ENCODE data around the gene DEDD2.
"Not testable (repeated sequence)": the region's sequence is repeated elsewhere in the genome, so short reads cannot be mapped to it uniquely, and the experiment has no call there.

The DEDD2 gene, protein sequence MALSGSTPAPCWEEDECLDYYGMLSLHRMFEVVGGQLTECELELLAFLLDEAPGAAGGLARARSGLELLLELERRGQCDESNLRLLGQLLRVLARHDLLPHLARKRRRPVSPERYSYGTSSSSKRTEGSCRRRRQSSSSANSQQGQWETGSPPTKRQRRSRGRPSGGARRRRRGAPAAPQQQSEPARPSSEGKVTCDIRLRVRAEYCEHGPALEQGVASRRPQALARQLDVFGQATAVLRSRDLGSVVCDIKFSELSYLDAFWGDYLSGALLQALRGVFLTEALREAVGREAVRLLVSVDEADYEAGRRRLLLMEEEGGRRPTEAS

GRCh38 chr19:42217520-42218437 is at the start of gene DEDD2:
TSS of gene DEDD2 (minus strand) at chr19:42217677. CDS start at chr19:42217007, 670 bp downstream.
- peak; percentile 97 for DNase-seq (ENCODE audit: low spot score)

GRCh38 chr19:42266928-42267603 is 49.6 kb upstream of the DEDD2 start:
- DNase-seq (ENCODE audit: low spot score), result not testable (repeated sequence)

- DNase-seq (ENCODE audit: low spot score), result not testable (repeated sequence)
These were observed 48.6 kb upstream of the DEDD2 start for GRCh38 chr19:42266105-42266504.

- DNase-seq (ENCODE audit: low spot score), result no peak
These were observed 44.3 kb upstream of the DEDD2 start for GRCh38 chr19:42261763-42262162.

DNA sequence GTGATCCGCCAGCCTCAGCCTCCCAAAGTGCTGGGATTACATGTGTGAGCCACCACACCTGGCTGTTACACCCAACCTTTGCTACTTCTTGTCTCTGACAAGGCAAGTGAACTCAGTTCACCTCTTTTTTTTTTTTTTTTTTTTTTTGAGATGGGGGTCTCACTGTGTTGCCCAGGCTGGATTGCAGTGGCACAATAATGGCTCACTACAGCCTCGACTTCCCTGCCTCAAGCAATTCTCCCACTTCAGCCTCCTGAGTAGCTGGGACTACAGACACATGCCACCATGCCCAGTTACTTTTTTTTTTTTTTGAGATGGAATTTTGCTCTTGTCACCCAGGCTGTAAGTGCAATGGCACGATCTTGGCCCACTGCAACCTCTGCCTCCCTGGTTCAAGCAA is 40.4 kb upstream of the DEDD2 start:
- DNase-seq (ENCODE audit: low spot score), result not testable (repeated sequence)

DNA sequence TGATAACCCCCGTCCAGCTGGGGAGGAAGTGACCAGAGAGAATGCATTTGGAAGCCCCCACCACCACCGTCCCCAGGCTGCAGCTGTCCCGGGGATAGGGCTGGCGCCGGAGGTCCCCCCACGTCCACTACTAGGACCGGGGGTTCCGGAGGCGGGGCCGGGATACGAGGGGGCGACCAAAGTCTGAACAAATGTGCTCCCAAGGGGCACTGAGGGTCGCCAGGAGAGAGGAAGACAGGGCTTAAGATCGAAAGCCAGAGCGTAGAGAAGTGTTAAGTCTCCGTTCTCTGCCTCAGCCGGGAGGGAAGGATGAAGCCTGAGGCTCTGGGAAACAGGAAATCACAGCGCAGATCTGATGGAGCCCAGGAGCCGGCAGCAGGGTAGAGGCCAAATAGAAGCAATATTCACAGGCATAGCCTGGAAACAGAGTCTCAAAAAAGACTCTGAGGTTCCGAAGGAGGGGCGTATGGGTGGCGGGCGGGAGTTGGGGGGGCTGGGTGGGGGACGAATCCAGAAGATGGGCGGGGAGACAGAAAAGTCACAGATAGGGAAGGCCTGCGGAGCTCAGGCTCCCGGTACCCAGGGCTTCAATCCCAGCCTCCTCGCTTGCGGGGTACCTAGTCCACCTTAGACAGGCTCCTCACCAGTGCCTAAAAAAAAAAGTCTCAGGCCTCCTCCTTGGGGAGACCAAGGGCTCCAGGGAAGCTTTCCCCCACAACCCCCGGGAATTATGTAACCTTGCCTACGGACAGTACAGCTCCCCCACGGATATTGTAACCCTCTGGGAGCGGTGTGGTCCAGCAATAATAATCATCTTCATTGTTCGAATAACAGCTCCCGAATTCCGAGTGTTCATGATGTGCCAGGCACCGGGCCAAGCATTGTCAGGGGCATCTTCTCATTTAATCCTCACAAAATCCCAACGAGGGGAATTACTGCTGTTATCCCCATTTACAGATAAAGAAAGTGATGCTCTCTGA is 38.6 kb upstream of the DEDD2 start:
- DNase-seq (ENCODE audit: low spot score), result peak; percentile 65

GRCh38 chr19:42254850-42255765 is 37.6 kb upstream of the DEDD2 start, which contains the start of gene ERF:
TSS of gene ERF (minus strand) at chr19:42255128. CDS start at chr19:42254999, 129 bp downstream.
- DNase-seq (ENCODE audit: low spot score), result peak; percentile 91

DNA sequence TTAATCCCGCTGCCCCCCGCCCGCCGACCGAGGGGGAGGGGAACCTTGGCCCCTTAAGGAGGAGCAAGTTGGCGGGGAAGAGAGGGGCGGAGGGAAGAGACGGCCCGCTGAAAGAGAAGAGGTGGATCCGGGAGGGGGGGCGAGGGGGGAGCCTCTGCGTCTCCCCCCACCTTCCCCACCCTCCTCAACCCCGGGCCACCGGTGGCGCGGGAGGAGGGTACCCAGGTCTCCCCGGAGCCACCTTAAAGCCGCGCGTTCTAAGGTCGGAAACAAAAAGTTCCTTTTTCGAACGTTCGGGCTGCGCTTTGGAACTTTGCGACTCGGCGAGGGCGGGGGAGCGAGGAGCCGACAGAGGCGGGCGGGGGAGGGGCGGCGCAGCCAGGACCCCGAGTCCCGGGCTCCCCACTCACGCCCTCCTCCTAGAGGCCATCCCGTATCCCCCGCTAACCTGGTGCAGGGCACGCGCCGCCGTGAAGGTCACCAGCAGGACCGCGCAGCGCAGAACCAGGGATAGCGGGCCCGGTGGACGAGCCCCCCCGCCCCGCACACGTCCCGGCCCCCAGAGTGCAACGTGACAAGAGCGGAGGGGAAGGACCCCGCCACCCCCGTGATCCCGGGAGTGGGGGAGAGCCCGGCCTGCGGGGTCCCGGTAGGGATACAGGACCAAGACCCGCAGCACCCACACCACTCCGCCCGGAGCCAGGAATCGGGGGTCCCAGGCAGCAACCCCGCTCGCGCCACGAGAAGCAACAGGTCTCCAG is 36.8 kb upstream of the DEDD2 start:
- DNase-seq (ENCODE audit: low spot score), result peak; percentile 73

GRCh38 chr19:42253245-42254088 is 36.0 kb upstream of the DEDD2 start:
- peak; percentile 51 for DNase-seq (ENCODE audit: low spot score)

DNA sequence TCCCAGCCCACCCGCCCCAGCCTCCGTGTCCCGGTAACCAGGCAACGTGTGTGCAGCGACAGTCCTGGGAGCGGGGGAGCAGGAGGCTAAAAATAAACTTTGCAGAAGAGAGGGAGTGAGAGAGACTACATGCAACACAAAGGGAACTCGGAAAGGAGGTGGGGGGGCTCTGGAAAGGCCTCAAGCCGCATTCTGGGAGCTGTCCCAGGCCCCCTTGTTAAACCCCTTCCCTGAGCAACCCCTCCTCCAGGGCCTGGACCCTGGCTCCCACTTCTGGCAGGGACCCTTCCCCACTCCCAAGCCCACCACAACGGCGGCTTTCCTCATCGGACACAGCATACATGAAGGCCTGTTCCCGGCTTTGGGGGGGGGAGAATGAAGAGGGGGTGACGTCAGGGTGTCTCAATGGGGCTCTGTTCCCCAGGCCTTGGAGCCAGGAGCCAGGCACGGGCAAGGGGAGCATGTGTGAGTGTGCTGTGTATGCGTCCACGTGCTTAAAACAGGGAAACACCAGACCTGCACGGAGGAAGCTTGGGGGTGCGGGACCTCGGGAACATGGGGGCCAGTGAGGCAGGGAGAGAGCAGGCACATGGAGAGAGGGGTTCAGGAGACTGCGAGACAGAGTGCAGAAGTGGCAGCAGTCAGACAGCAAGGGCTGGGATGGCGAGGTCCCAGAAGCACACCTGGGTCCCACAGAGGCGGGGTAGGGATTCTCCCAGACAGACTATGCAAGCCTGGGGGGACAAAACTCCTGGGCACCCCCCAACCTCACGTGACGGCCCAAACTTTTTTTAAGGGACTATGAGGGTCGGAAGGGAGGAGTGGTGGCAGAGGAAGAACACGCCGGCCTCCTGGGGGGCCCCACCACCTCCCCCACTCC is 35.1 kb upstream of the DEDD2 start:
- no peak for DNase-seq (ENCODE audit: low spot score)

DNA sequence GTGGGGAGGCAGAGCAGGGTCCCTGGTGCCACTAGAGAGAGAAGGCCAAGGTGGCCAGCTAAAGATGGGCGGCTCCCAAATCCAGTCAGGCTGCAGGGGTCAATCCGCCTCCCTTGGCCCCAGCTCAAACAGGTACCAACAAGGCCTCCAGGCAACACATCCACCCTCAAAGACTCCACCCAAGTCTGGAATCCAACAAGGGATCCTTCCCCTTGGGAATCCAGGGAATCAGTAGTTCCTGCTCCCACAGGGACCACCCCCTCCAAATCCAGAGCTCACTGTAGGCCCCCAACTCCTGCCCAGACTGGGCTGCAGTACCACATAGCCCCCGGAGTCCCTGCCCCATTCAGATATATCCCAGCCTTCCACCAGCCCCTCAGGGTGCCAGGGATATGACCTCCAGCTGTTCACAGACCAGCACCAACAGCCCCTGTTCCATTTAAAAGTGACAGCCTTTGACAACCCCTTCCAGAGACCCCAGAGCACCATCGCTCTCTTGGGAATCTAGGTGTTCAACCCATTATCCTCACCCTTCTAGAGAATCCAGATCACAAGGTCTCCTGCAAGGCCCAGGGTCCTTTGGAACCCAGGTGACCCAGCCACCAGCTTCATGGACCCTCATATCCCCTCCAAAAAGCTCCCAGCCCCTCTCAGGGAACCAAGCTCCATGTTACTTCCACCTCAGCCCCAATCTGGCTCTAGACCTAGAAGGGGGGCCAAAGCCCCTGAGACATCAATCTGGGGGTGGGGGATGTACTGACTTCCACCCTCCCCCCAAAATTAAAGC is 34.3 kb upstream of the DEDD2 start:
- DNase-seq (ENCODE audit: low spot score), result no peak

DNA sequence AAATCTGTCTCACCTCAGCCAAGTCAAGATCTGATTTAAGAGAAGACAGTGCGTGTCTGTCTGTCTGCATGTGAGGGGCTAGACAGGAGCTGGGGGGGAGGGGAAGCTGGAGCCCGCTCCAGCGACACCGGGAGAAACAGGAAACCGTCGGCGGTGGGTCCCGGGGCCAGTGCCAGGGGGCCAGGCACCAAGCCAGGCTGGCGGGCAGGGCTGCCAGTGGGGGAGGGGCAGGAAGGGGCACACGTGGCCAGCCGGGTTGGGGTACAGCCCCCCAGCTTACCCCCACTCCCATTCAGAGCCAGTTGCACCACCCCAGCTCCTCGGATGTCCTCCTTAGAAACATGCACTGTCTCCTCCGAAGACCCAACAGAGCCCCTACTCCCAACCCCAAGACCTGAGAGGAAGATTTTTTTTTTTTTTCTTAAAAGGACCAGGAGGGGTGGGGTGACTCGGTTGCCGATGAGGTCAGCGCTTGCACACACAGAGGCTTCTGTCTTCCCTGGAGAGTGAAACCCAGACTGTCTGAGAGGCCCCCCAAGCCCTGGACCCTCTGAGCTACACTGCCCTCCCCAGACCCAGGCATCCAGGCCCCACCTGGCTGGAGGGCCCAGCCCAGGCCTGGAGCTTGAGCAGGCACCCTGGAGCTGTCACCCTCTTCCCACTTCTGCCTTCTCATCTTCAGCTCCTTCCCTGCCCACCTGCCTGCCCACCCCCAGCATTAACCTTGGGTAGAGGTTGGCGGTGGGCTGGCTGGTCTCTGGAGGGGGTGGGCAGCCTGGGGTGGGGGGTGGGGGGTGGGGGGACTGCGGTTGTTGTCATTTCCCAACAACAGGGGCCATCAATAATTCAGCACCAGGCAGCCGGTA is 33.4 kb upstream of the DEDD2 start:
- DNase-seq (ENCODE audit: low spot score), result no peak

DNA sequence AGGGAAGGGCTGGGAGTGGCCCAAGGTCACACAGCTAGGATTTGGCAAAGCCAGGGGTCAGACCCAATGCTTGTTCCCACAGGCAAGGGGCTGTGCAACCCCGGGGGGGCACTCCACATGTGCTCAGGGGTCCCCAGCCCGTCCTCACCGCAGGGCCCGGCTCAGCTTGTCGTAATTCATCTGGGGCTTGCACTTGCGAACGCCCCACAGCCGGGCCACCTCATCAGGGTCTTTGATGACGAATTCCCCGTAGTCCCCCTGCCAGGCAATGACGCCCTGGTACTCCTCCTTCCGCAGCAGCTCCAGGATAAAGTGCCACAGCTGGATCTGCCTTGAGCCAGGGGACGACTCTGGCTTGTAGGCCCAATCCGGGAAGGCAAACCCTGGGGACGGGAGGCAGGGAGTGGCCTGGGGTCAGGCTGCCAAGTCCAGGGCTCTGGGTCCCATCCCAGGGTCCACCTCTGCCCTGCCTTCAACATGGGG is 32.7 kb upstream of the DEDD2 start:
- DNase-seq (ENCODE audit: low spot score), result no peak

DNA sequence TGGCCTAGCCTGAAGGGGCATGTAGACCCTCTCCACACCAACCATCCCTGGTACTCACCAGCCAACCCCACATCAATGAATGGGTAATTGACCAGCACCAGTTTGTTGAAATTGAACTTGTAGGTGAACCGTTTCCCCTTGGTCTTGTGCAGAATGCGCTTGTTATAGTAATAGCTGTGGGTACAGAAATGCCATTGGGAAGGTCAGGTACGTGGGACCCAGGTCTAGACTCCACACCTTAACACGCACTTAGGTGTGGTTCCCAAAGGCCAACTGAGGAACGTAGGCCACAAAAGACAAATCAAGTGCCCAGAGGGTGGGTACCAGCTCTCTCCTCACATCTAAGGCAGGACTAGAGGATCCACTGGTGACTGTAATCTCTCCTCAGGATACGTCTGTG is 32.3 kb upstream of the DEDD2 start:
- no peak for DNase-seq (ENCODE audit: low spot score)

DNA sequence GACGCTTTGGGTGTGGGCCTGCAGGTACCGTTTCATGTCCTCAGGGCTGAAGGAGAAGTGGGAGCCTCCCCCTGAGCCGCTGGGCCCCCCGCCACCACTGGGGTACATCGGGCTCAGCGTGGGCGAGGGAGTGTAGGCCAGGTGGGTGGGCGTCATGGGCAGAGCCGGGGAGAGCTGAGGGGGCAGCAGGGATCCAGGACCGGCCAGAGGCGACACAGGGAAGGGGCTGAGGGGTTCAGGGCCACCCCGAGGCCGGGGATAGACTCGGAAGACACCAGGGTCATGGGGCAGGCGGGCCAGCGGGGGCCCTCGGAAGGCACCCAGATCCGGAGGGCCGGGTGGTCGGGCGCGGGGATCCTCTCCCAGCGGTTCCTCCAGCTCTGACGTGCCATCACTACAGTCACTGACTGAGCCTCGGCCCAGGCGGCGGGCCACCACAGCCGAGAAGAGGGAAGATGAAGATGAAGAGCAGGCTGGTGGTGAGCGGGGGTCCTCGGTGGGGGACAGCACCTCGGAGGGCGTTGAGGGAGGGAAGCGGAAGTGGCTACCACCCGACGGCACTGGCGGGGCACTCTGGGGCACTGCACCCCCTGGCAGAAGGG is 31.8 kb upstream of the DEDD2 start:
- no peak for DNase-seq (ENCODE audit: low spot score)

Data from SW480 (cell line).